GM12878 (cell line): ENCODE measurements around the gene CNTNAP2. TPM values are rescaled to one million over a fixed set of nuclear protein-coding genes. Genes with fewer than 3 reads are reported as not detected.
A peak's percentile ranks its signal among the peaks of the same experiment; 100 is the strongest.

ENCODE experiments used
- ATAC-seq: fragments of 200-7000 bp; cut with Tn5 transposase; 3 replicates; pipeline ENCODE4 v1.9.1; 2020; ENCODE audit warnings: mild to moderate bottlenecking, moderate library complexity
- BruUV-seq: library from RNA; stranded (reverse); fragments of 400-500 nt; replicated peaks from 2 replicates; lab custom pipeline; 2021; lab: Mats Ljungman, UMichigan
- CTCF ChIA-PET: fragments of 300-600 bp; sonication (Branson Sonifier 250); formaldehyde crosslinking; extraction: SDS; loops from one replicate; lab custom pipeline; 2021; ENCODE audit warnings: inconsistent platforms; lab: Yijun Ruan, JAX
- POLR2A ChIA-PET: fragments of 350-600 bp; formaldehyde crosslinking; extraction: SDS; loops from one replicate; lab custom pipeline; 2021; ENCODE audit warnings: inconsistent platforms; lab: Charles Lee
- RAD21 ChIA-PET: fragments of 300-600 bp; sonication (Branson Sonifier 250); formaldehyde crosslinking; loops from one replicate; lab custom pipeline; 2023; ENCODE audit warnings: antibody characterized with exemption; ENCODE audit not compliant: unreplicated experiment; lab: Charles Lee
- SMC1A ChIA-PET: fragments of 300-600 bp; sonication (Branson Sonifier 250); formaldehyde crosslinking; loops from one replicate; lab custom pipeline; 2023; ENCODE audit not compliant: unreplicated experiment, uncharacterized antibody; lab: Charles Lee
- DNase-seq: peaks from one replicate; pipeline ENCODE4 v3.0.0-alpha.2; 2011; ENCODE audit warnings: low read depth, low spot score
- FAIRE-seq: peaks from 3 replicates; lab custom pipeline; 2011; peaks lifted over from hg19 to GRCh38; lab: Jason Lieb, UNC
- H2AFZ ChIP-seq: 2 replicates; pipeline ENCODE4 v1.6.0; 2011; ENCODE audit warnings: low read depth, low read length, control low read depth; ENCODE audit not compliant: control insufficient read depth
- H3K27ac ChIP-seq: 2 replicates; pipeline ENCODE4 v1.5.1; 2011; ENCODE audit warnings: control low read depth; ENCODE audit not compliant: control insufficient read depth, insufficient read depth
- H3K27me3 ChIP-seq, 2 experiments: replicated peaks in 1 of 2; 2 replicates each; pipeline versions ENCODE4 v1.6.0 to v1.6.1; 2011; ENCODE audit warnings: low read length in 1 of 2; ENCODE audit not compliant: control insufficient read depth in 2 of 2, insufficient read depth in 2 of 2
- H3K36me3 ChIP-seq, 2 experiments: 2 replicates each; pipeline ENCODE4 v1.5.1; 2011; ENCODE audit warnings: low read length in 1 of 2; ENCODE audit not compliant: control insufficient read depth in 2 of 2, insufficient read depth in 2 of 2
- H3K4me1 ChIP-seq: 2 replicates; pipeline ENCODE4 v1.6.1; 2011; ENCODE audit warnings: mild to moderate bottlenecking, low read length, moderate library complexity, mixed read lengths; ENCODE audit not compliant: control insufficient read depth, insufficient read depth
- H3K4me2 ChIP-seq: 2 replicates; pipeline ENCODE4 v1.6.0; 2011; ENCODE audit warnings: control low read depth; ENCODE audit not compliant: control insufficient read depth, insufficient read depth
- H3K4me3 ChIP-seq: fragments of 200-600 bp; sonication (generic); 2 replicates; pipeline ENCODE4 v1.5.1; 2016
- H3K79me2 ChIP-seq: 2 replicates; pipeline ENCODE4 v1.6.0; 2011; ENCODE audit warnings: low read length; ENCODE audit not compliant: control insufficient read depth, insufficient read depth
- H3K9ac ChIP-seq: 2 replicates; pipeline ENCODE4 v1.8.0; 2011; ENCODE audit warnings: low read length, control low read depth, mixed read lengths; ENCODE audit not compliant: control insufficient read depth, insufficient read depth
- H3K9me3 ChIP-seq: replicated peaks from 3 replicates; pipeline ENCODE4 v1.5.1; 2011; ENCODE audit warnings: mild to moderate bottlenecking, low read length; ENCODE audit not compliant: control insufficient read depth, insufficient read depth
- H4K20me1 ChIP-seq: 2 replicates; pipeline ENCODE4 v1.6.0; 2011; ENCODE audit not compliant: control insufficient read depth, insufficient read depth
- HDGF ChIP-seq: fragments of 450-650 bp; IDR thresholded peaks from 2 replicates; pipeline ENCODE4 v1.6.1; 2016; ENCODE audit warnings: antibody characterized with exemption
- RUNX3 ChIP-seq: IDR thresholded peaks from 2 replicates; pipeline ENCODE4 v1.6.1; 2012; ENCODE audit warnings: low read length, inconsistent platforms
- SMAD5 ChIP-seq: IDR thresholded peaks from 2 replicates; pipeline ENCODE4 v1.6.1; 2016; ENCODE audit warnings: antibody characterized with exemption, low read depth
- WGBS: methylation state at CpG from one replicate; pipeline ENCODE4 v1.1.6; 2016; ENCODE audit warnings: low lambda C conversion rate; ENCODE audit not compliant: insufficient replicate concordance, insufficient coverage; ENCODE audit errors: missing lambda C conversion rate; 5-methylcytosine and 5-hydroxymethylcytosine counted together
- in situ Hi-C: fragments of 300-500 bp; cut with MboI; formaldehyde crosslinking; loops from 9 replicates; pipeline ENCODE4 v1.14.3; 2018; ENCODE audit warnings: mixed read lengths
- intact Hi-C: fragments of 100-400 bp; cut with micrococcal nuclease; formaldehyde crosslinking; loops from one replicate; pipeline ENCODE4 v1.14.2; 2022; ENCODE audit not compliant: unreplicated experiment
- polyA plus RNA-seq, 11 experiments: library from polyadenylated mRNA; depleted of rRNA in 4 of 11; unstranded in 6 of 11; stranded (reverse) in 5 of 11; fragments of >200 nt; fragmentation: Nextera tagmentation in 4 of 11; fragmentation: Illumina TruSeq in 1 of 11; extraction: Ambion mirVana in 4 of 11; extraction: Trizol in 1 of 11; gene quantifications; 1 replicate in 1 of 11; 2 replicates in 10 of 11; pipeline versions ENCODE4 v1.2.1 to v1.2.3, GENCODE V29; 2011 to 2016; ENCODE audit warnings: inconsistent platforms in 2 of 11, missing spikeins in 2 of 11, low read depth in 1 of 11
- total RNA-seq, 4 experiments: library from RNA; depleted of rRNA in 3 of 4; stranded (reverse); fragments of >200 nt in 3 of 4; fragmentation: Illumina TruSeq in 1 of 4; extraction: Trizol in 1 of 4; gene quantifications; 2 replicates each; pipeline versions ENCODE4 v1.2.1 to v1.2.3, GENCODE V29; 2013 to 2021

Gene CNTNAP2
- total and polyA plus RNA-seq, 10 of the 15 experiments (the other 5 are each of a cell fraction or from before 2014, with no cell fraction given) = 0.03 to 0.08 (median 0.03) TPM; not detected in 7

DNA sequence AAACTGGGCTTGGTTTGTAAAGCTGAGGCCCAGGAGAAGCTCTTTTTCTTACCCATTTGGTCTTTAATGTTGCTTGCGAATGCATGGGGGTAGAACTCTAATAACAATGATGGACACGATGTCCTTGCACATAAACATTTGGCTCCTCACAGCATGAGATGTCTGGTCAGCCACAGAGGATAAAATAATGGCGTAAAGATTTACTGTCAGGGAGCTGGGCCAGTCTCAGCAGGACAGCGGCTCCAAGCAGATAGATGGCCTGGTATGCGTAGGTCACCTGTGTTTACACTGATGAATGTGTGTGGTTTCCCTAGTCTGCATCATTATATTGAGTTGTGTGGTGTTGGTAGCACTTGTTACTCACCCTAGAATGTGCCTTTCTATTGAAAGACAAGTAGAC, 537.4 kb downstream of the CNTNAP2 start:
- SMC1A ChIA-PET = no interaction called here
- H3K36me3 ChIP-seq = no peaks in the 10 kb centered on the region
- H3K4me3 ChIP-seq = no peak overlapping the region
- intact Hi-C loops (no loop called here), in situ Hi-C loops (no loop called here)
- no peaks in the 10 kb centered on the region for H3K4me1 ChIP-seq
- DNase-seq (no peak), ATAC-seq (no peak), FAIRE-seq (no peak)
- no peaks in the 10 kb centered on the region for H3K27me3 ChIP-seq
- BruUV-seq = no TSS peak
- H3K9me3 ChIP-seq = no peaks in the 10 kb centered on the region
- 16% methylated on average over 5 of the region's 5 CpGs for whole genome bisulfite sequencing
- POLR2A ChIA-PET = no interaction called here
- no peak for TF ChIP-seq HDGF
- no peak overlapping the region for H2AFZ ChIP-seq
- H3K9ac ChIP-seq = no peak overlapping the region
- no peak overlapping the region for H3K4me2 ChIP-seq
- no peaks in the 10 kb centered on the region for H4K20me1 ChIP-seq
- CTCF ChIA-PET = no interaction called here
- RAD21 ChIA-PET = no interaction called here
- H3K79me2 ChIP-seq = no peaks in the 10 kb centered on the region
- H3K27ac ChIP-seq = no peak overlapping the region

DNA sequence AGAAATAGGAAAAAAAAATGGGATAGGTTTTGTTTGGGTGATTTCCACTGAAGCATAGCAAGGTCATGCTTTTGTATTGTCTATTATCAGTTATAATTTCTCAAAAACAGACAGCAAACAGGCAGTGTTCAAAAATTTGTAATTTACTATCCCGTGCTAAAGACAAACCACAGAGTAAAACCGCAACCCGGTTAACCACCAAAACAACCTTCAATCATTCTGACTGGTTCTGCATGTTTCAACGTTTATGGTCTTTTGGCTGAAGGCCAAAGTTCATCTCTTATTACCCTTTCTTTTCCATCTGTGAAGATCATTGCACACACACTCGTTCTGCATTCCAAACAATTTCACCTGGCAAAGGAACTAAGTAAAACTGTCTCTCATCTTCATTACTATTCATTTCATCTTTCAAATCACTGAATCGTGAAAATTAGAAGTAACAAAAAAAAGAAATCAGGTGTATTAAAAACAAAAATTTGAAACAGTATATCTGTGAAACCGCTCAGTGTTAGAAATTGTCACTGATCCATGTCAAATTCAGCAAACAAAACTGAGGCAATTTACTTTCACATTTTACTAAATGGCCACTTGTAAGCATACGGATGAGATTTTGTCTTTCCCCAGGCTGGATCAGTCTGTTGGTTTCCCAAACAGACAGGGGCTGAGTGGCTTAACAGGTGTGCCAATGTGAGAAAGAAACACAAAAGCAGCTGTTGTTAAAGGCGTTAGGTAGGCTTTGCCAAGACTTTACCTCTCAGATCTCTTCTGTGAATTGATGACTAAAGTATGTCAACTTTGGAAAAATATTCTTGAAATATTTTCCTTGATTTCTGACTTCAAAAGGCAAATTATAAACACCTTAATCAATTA, 539.6 kb downstream of the CNTNAP2 start:
- FAIRE-seq (no peak), ATAC-seq (no peak), DNase-seq (no peak)
- H3K79me2 ChIP-seq = no peaks in the 10 kb centered on the region
- H3K4me2 ChIP-seq = no peak overlapping the region
- RAD21 ChIA-PET = no interaction called here
- H4K20me1 ChIP-seq = no peaks in the 10 kb centered on the region
- no peak overlapping the region for H3K27ac ChIP-seq
- no peaks in the 10 kb centered on the region for H3K27me3 ChIP-seq
- intact Hi-C loops (no loop called here), in situ Hi-C loops (no loop called here)
- H3K4me1 ChIP-seq = no peaks in the 10 kb centered on the region
- no peaks in the 10 kb centered on the region for H3K9me3 ChIP-seq
- SMC1A ChIA-PET = no interaction called here
- H2AFZ ChIP-seq = no peak overlapping the region
- WGBS = 9% methylated on average over 9 of the region's 9 CpGs
- CTCF ChIA-PET = no interaction called here
- TF ChIP-seq SMAD5 (no peak), RUNX3 (0 out of 2 replicates have a peak, but pooled peaks have one; percentile 7)
- H3K4me3 ChIP-seq = no peak overlapping the region
- H3K36me3 ChIP-seq = no peaks in the 10 kb centered on the region
- POLR2A ChIA-PET = no interaction called here
- no TSS peak for BruUV-seq
- H3K9ac ChIP-seq = no peak overlapping the region
